Heart right ventricle (tissue), 16 donors: ENCODE measurements around the gene SRPK3. TPM values are rescaled to one million over a fixed set of nuclear protein-coding genes. Genes with fewer than 3 reads are reported as not detected.

Source experiments
- ATAC-seq, 8 donors: fragments of 200-7000 bp; cut with Tn5 transposase; one replicate each; pipeline ENCODE4 v1.9.1; 2020; ENCODE audit warnings: mild to moderate bottlenecking in 8 of 8, moderate library complexity in 8 of 8, moderate number of reproducible peaks in 1 of 8
- DNase-seq, 2 donors: peaks; one replicate each; pipeline ENCODE4 v3.0.0-alpha.2; 2020
- H3K27ac ChIP-seq, 10 donors: fragments of 200-600 bp; sonication (generic) in 2 of 10; one replicate each; pipeline versions ENCODE4 v1.5.0 to v1.8.0; 2020 to 2022; ENCODE audit warnings: mild to moderate bottlenecking in 3 of 10
- H3K27me3 ChIP-seq, 7 donors: fragments of 200-600 bp; one replicate each; pipeline ENCODE4 v1.8.0; 2021 to 2022; ENCODE audit warnings: mild to moderate bottlenecking in 2 of 7
- H3K36me3 ChIP-seq, 9 donors: fragments of 200-600 bp; sonication (generic) in 1 of 9; one replicate each; pipeline versions ENCODE4 v1.5.0 to v1.8.0; 2020 to 2022; ENCODE audit warnings: mild to moderate bottlenecking in 2 of 9
- H3K4me1 ChIP-seq, 9 donors: fragments of 200-600 bp; sonication (generic) in 1 of 9; one replicate each; pipeline versions ENCODE4 v1.5.0 to v1.8.0; 2020 to 2022; ENCODE audit warnings: mild to moderate bottlenecking in 4 of 9
- H3K4me3 ChIP-seq, 10 donors: fragments of 200-600 bp; sonication (generic) in 2 of 10; one replicate each; pipeline versions ENCODE4 v1.5.0 to v1.8.0; 2020 to 2022; ENCODE audit warnings: mild to moderate bottlenecking in 7 of 10, moderate library complexity in 2 of 10
- H3K9me3 ChIP-seq, 11 donors: fragments of 200-600 bp in 10 of 11; sonication (generic) in 2 of 11; one replicate each; pipeline versions ENCODE4 v1.5.0 to v1.8.0; 2013 to 2022; ENCODE audit warnings: mild to moderate bottlenecking in 2 of 11, control low read depth in 1 of 11, moderate library complexity in 1 of 11
- CTCF ChIP-seq, 9 donors: fragments of 200-600 bp; sonication (generic) in 2 of 9; IDR thresholded peaks; one replicate each; pipeline versions ENCODE4 v1.5.0 to v1.8.0; 2021 to 2022; ENCODE audit warnings: antibody characterized with exemption in 9 of 9, mild to moderate bottlenecking in 5 of 9, moderate library complexity in 1 of 9
- WGBS, 2 donors: extraction: QIAGEN DNeasy Blood & Tissue Kit; methylation state at CpG; one replicate each; pipeline ENCODE4 v1.1.7; 2013; ENCODE audit warnings: inconsistent platforms in 1 of 2; 5-methylcytosine and 5-hydroxymethylcytosine counted together
- intact Hi-C, 10 donors: fragments of 100-400 bp; cut with DNase I; formaldehyde crosslinking; loops; one replicate each; pipeline versions ENCODE4 v1.11.1 to v1.14.2; 2022
- polyA plus RNA-seq, 2 donors: library from polyadenylated mRNA; stranded (reverse); fragments of 200-250 nt; gene quantifications; one replicate each; pipeline ENCODE4 v1.2.3, GENCODE V29; 2013
- total RNA-seq, 10 donors: library from RNA; stranded (reverse); fragmentation: NEBNext Ultra II Directional in 3 of 10; extraction: Animal tissue kit (Norgen Biotek cat#: 25700) in 3 of 10; gene quantifications; one replicate each; pipeline versions ENCODE4 v1.2.1 to v1.2.4, GENCODE V29; 2021 to 2023
- donor health status: Arrhythmogenic right ventricular cardiomyopathy.
- donor health status: ischemic (EF 13 %, LVEDD 7.1; RV severe dilation, severe dysfunction).
- donor health status: healthy with polysubstance abuse.
- donor health status: DM: no; HTN: yes; CAD: no.
- donor health status: DM: no; HTN: no; CAD: no.
- donor health status: ischemic (EF 25% LVEDD 6.9; RV normal size, moderate dysfunction).
- donor health status: ischemic (EF 25% LVEDD 5.7; RV mildly dilated, moderate dysfunction).
- donor health status: healthy.
- donor health status: DM: yes; HTN: yes; CAD: no.
- donor health status: Ischemic cardiomyopathy.
- donor health status: ischemic (EF 35%, LVEDD 5.7; RV mildly dilated, moderate dysfunction).
- donor health status: nonischemic (EF 11% LVEDD 7.7; RV severe dilation, severe dysfunction).
- donor health status: DM: yes; HTN: yes; CAD: no.
- donor health status: PGD.
- donor health status: ischemic (EF 29% LVEDD 5.4; RV normal size, mild dysfunction).
- donor health status: nonischemic (EF 23%, LVEDD 6.1; RV moderate dilation, normal function).

The SRPK3 gene
- total and polyA plus RNA-seq, 12 donors: 9.9 to 52.7 (median 44.8) TPM

- Histone ChIP-seq H3K27ac (no peak overlapping the region), H3K9me3 (peaks cover 0 to 21% (median 0%) of the 10 kb centered on the region in 11 donors), H3K27me3 (no peaks in the 10 kb centered on the region), H3K4me3 (no peak overlapping the region), H3K36me3 (peaks cover 0 to 35% (median 0%) of the 10 kb centered on the region in 9 donors), H3K4me1 (peaks cover 0 to 28% (median 17%) of the 10 kb centered on the region in 9 donors)
- WGBS, 2 donors: 86 to 87% methylated on average over 12 to 15 of the region's 15 CpGs
- no peak for TF ChIP-seq CTCF (IDR thresholded peaks at IDR 0.05)
- ATAC-seq (no peak), DNase-seq (no peak)
- intact Hi-C loops: loop anchor here in 4 of 10 donors (10.0 kb wide), 2 partner anchors 127 to 147 kb away; partner anchors contain the start of genes ARHGAP4 (in 3 of the 4) and RENBP (in 1 of the 4)
Measured at GRCh38 chrX:153797415-153798015, 16.7 kb downstream of the SRPK3 start.

GRCh38 chrX:153799326-153799725, 18.5 kb downstream of the SRPK3 start:
- DNase-seq: no peak
- Histone ChIP-seq H3K4me1 (peaks cover 0 to 17% (median 9%) of the 10 kb centered on the region in 9 donors), H3K36me3 (peaks cover 0 to 35% (median 0%) of the 10 kb centered on the region in 9 donors), H3K27ac (peak overlapping the region in 1 of 10 donors; percentile 76), H3K9me3 (peaks cover 0 to 20% (median 0%) of the 10 kb centered on the region in 11 donors), H3K27me3 (no peaks in the 10 kb centered on the region), H3K4me3 (no peak overlapping the region)
- TF ChIP-seq CTCF (IDR thresholded peaks at IDR 0.05): no peak
- intact Hi-C loops: loop anchor here in 4 of 10 donors (10.0 kb wide), 2 partner anchors 125 to 145 kb away; partner anchors contain the start of genes ARHGAP4 (in 3 of the 4) and RENBP (in 1 of the 4)
- no peak for ATAC-seq
- WGBS, 2 donors: 79 to 97% methylated on average over 3 to 5 of the region's 5 CpGs

GRCh38 chrX:153800177-153800722, 19.4 kb downstream of the SRPK3 start:
- no peaks in the 10 kb centered on the region for H3K27me3 ChIP-seq
- peaks cover 0 to 35% (median 0%) of the 10 kb centered on the region in 9 donors for H3K36me3 ChIP-seq
- H3K4me1 ChIP-seq: peaks cover 0 to 14% (median 8%) of the 10 kb centered on the region in 9 donors
- intact Hi-C loops: no loop called here
- peak; percentile 15 to 81 (median 53) for ATAC-seq
- H3K4me3 ChIP-seq: no peak overlapping the region
- no peak for TF ChIP-seq CTCF (IDR thresholded peaks at IDR 0.05)
- peak in 1 of 2 donors; percentile 24 for DNase-seq
- WGBS, 2 donors: 63 to 72% methylated on average over 13 to 16 of the region's 16 CpGs
- H3K9me3 ChIP-seq: peaks cover 0 to 14% (median 0%) of the 10 kb centered on the region in 11 donors
- peak overlapping the region in 6 of 10 donors; percentile 19 to 76 (median 34) for H3K27ac ChIP-seq

- no peak for TF ChIP-seq CTCF (IDR thresholded peaks at IDR 0.05)
- peak overlapping the region in 6 of 10 donors; percentile 8 to 76 (median 31) for H3K27ac ChIP-seq
- peak in 6 of 8 donors; percentile 4 to 31 (median 20) for ATAC-seq
- peaks cover 0 to 9% (median 5%) of the 10 kb centered on the region in 9 donors for H3K4me1 ChIP-seq
- H3K4me3 ChIP-seq: no peak overlapping the region
- H3K9me3 ChIP-seq: peaks cover 0 to 14% (median 0%) of the 10 kb centered on the region in 11 donors
- H3K27me3 ChIP-seq: no peaks in the 10 kb centered on the region
- WGBS, 2 donors: 86 to 88% methylated on average over 7 of the region's 7 CpGs
- intact Hi-C loops: no loop called here
- peaks cover 0 to 35% (median 0%) of the 10 kb centered on the region in 9 donors for H3K36me3 ChIP-seq
- DNase-seq: no peak
Measured at GRCh38 chrX:153800746-153801145, 19.9 kb downstream of the SRPK3 start.
